OCI-LY7 (cell line): ENCODE measurements around the gene VAMP8.

Experiments used
- EZH2phosphoT487 ChIP-seq: fragments of 200-600 bp; sonication (generic); IDR thresholded peaks from 2 replicates; pipeline ENCODE4 v1.6.1; 2018; ENCODE audit warnings: low read depth, borderline replicate concordance, mild to moderate bottlenecking, mixed run types, antibody characterized with exemption, low read length, moderate library complexity, mixed read lengths
- TF ChIP-seq, protein P1 (sequence below): fragments of 200-600 bp; sonication (generic); conservative IDR thresholded peaks from 2 replicates; pipeline ENCODE4 v1.5.1; 2014; ENCODE audit warnings: mild to moderate bottlenecking, antibody characterized with exemption, low read length, moderate library complexity, mixed read lengths

DNA sequence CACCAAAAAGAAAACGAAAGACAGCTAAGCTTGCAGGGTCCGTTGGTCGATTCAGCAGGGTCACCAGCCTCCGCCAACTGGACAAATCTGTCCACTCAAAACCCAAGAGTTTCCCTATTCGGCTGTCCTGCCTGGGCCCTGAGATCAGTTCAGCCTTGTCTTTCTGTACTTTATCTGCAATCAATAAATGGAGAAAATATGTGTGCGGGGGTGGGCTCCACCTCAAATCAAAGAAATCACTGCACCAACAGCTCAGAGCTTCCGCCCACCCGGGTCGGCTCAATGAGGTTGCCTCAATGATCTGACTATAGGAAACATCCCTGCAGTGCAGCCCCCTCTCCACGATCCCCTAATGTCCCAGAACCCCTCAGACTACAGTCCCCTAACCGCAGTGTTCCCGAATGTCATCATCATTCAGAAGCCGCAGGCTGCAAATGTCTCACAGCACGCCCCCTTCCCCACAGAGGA lies 16.5 kb upstream of the VAMP8 start:
- TF ChIP-seq, protein P1, sequence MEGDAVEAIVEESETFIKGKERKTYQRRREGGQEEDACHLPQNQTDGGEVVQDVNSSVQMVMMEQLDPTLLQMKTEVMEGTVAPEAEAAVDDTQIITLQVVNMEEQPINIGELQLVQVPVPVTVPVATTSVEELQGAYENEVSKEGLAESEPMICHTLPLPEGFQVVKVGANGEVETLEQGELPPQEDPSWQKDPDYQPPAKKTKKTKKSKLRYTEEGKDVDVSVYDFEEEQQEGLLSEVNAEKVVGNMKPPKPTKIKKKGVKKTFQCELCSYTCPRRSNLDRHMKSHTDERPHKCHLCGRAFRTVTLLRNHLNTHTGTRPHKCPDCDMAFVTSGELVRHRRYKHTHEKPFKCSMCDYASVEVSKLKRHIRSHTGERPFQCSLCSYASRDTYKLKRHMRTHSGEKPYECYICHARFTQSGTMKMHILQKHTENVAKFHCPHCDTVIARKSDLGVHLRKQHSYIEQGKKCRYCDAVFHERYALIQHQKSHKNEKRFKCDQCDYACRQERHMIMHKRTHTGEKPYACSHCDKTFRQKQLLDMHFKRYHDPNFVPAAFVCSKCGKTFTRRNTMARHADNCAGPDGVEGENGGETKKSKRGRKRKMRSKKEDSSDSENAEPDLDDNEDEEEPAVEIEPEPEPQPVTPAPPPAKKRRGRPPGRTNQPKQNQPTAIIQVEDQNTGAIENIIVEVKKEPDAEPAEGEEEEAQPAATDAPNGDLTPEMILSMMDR: no peak
- no peak for TF ChIP-seq EZH2phosphoT487
